ENCODE results near the gene GLT8D1. TPM values are rescaled to one million over a fixed set of nuclear protein-coding genes. Genes with fewer than 3 reads are reported as not detected.

The GLT8D1 gene
- total and polyA plus RNA-seq, 2 of the 13 experiments (the other 11 are each of a cell fraction or from before 2014, with no cell fraction given) = 110 to 121 TPM

DNA sequence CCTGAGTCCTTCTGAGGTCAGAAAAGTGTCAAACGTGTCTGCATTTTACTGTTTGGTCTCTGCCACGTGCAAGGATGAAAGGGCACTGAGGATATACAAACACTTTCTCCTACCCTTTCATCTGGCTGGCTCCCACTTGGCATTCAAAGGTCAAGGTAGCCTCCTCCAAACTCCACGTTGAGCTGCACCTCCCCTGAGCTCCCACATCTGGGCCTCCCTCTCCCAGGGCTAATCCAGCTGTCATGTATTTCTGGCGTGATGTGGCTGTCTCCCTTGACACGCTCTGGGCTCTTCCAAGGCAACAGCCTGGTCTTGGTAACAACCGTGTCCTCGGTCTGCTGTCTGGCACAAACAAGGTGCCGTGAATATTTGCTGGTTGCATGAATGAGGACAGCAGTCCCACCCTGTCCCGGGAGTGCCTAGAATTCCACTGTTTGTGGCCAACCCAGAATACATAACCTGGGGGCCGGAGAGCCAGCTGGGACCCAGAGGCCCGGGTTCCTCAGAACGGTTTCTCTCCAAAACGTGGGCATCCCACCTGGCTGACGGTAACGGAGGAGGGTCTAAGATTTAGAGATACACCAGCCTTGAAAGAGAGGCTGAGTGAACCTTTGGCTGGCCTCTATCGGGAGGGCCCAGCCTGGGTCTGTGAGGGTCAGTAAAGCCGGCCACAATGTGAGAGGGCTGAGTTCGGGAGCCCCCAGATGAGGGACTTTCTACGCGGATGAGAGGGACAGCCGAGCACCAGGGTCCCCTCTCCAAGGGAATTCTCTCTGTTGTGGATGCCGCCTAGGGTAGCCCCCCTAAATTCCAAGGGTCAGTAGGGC is 767 bp downstream of the GLT8D1 start (continued):
- TF ChIP-seq, protein P1, sequence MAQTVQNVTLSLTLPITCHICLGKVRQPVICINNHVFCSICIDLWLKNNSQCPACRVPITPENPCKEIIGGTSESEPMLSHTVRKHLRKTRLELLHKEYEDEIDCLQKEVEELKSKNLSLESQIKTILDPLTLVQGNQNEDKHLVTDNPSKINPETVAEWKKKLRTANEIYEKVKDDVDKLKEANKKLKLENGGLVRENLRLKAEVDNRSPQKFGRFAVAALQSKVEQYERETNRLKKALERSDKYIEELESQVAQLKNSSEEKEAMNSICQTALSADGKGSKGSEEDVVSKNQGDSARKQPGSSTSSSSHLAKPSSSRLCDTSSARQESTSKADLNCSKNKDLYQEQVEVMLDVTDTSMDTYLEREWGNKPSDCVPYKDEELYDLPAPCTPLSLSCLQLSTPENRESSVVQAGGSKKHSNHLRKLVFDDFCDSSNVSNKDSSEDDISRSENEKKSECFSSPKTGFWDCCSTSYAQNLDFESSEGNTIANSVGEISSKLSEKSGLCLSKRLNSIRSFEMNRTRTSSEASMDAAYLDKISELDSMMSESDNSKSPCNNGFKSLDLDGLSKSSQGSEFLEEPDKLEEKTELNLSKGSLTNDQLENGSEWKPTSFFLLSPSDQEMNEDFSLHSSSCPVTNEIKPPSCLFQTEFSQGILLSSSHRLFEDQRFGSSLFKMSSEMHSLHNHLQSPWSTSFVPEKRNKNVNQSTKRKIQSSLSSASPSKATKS (CRISPR knock-in tag; IDR thresholded peaks at IDR 0.05) = no peak
- TF ChIP-seq NPAS2 (CRISPR knock-in tag; IDR thresholded peaks at IDR 0.05; ENCODE audit: borderline replicate concordance) = no peak
- 0 out of 2 replicates have a peak, but pooled peaks have one; percentile 58 for TF ChIP-seq ZNF678 (CRISPR knock-in tag; IDR thresholded peaks at IDR 0.05)
- TF ChIP-seq, protein P2, sequence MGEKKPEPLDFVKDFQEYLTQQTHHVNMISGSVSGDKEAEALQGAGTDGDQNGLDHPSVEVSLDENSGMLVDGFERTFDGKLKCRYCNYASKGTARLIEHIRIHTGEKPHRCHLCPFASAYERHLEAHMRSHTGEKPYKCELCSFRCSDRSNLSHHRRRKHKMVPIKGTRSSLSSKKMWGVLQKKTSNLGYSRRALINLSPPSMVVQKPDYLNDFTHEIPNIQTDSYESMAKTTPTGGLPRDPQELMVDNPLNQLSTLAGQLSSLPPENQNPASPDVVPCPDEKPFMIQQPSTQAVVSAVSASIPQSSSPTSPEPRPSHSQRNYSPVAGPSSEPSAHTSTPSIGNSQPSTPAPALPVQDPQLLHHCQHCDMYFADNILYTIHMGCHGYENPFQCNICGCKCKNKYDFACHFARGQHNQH (CRISPR knock-in tag; IDR thresholded peaks at IDR 0.05) = no peak
- peak; percentile 50; the same call in 1 of the 2 replicates for TF ChIP-seq ZNF275 (CRISPR knock-in tag; IDR thresholded peaks at IDR 0.05; ENCODE audit: borderline replicate concordance)
- TF ChIP-seq, protein P3, sequence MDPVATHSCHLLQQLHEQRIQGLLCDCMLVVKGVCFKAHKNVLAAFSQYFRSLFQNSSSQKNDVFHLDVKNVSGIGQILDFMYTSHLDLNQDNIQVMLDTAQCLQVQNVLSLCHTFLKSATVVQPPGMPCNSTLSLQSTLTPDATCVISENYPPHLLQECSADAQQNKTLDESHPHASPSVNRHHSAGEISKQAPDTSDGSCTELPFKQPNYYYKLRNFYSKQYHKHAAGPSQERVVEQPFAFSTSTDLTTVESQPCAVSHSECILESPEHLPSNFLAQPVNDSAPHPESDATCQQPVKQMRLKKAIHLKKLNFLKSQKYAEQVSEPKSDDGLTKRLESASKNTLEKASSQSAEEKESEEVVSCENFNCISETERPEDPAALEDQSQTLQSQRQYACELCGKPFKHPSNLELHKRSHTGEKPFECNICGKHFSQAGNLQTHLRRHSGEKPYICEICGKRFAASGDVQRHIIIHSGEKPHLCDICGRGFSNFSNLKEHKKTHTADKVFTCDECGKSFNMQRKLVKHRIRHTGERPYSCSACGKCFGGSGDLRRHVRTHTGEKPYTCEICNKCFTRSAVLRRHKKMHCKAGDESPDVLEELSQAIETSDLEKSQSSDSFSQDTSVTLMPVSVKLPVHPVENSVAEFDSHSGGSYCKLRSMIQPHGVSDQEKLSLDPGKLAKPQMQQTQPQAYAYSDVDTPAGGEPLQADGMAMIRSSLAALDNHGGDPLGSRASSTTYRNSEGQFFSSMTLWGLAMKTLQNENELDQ (CRISPR knock-in tag; IDR thresholded peaks at IDR 0.05; ENCODE audit: borderline replicate concordance) = no peak
- TF ChIP-seq CENPT (CRISPR knock-in tag; IDR thresholded peaks at IDR 0.05; ENCODE audit: low read depth) = no peak
- TF ChIP-seq TCF12 (IDR thresholded peaks at IDR 0.05) = no peak
- TF ChIP-seq TCF12 (CRISPR knock-in tag; IDR thresholded peaks at IDR 0.05) = peak; percentile 53; the same call in 1 of the 2 replicates
- TF ChIP-seq KLF11 (CRISPR knock-in tag; IDR thresholded peaks at IDR 0.05) = no peak; the same call in 1 of the 2 replicates
- peak; percentile 72 for TF ChIP-seq HOXA3 (CRISPR knock-in tag; IDR thresholded peaks at IDR 0.05)
- TF ChIP-seq, protein P4, sequence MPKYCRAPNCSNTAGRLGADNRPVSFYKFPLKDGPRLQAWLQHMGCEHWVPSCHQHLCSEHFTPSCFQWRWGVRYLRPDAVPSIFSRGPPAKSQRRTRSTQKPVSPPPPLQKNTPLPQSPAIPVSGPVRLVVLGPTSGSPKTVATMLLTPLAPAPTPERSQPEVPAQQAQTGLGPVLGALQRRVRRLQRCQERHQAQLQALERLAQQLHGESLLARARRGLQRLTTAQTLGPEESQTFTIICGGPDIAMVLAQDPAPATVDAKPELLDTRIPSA (CRISPR knock-in tag; IDR thresholded peaks at IDR 0.05; ENCODE audit: borderline replicate concordance) = no peak
- TF ChIP-seq, protein P5, sequence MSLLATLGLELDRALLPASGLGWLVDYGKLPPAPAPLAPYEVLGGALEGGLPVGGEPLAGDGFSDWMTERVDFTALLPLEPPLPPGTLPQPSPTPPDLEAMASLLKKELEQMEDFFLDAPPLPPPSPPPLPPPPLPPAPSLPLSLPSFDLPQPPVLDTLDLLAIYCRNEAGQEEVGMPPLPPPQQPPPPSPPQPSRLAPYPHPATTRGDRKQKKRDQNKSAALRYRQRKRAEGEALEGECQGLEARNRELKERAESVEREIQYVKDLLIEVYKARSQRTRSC (CRISPR knock-in tag; IDR thresholded peaks at IDR 0.05; ENCODE audit: low read depth) = no peak
- TF ChIP-seq, protein P6, sequence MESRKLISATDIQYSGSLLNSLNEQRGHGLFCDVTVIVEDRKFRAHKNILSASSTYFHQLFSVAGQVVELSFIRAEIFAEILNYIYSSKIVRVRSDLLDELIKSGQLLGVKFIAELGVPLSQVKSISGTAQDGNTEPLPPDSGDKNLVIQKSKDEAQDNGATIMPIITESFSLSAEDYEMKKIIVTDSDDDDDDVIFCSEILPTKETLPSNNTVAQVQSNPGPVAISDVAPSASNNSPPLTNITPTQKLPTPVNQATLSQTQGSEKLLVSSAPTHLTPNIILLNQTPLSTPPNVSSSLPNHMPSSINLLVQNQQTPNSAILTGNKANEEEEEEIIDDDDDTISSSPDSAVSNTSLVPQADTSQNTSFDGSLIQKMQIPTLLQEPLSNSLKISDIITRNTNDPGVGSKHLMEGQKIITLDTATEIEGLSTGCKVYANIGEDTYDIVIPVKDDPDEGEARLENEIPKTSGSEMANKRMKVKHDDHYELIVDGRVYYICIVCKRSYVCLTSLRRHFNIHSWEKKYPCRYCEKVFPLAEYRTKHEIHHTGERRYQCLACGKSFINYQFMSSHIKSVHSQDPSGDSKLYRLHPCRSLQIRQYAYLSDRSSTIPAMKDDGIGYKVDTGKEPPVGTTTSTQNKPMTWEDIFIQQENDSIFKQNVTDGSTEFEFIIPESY (CRISPR knock-in tag; IDR thresholded peaks at IDR 0.05) = no peak
- no peak; the same call in none of the 2 replicates for TF ChIP-seq ZBTB34 (CRISPR knock-in tag; IDR thresholded peaks at IDR 0.05)

Measured in HepG2 (cell line).